SK-N-SH treated with all-trans-retinoic acid at 6 μM for 48 hours (cell line): ENCODE data around the gene ITGB3BP.

Experiments used
- ATAC-seq: fragments of 200-7000 bp; cut with Tn5 transposase; 3 replicates; pipeline ENCODE4 v1.9.1; 2020; ENCODE audit warnings: mild to moderate bottlenecking, moderate library complexity
- ARNTL ChIP-seq: fragments of 450-650 bp; formaldehyde crosslinking; IDR thresholded peaks from 2 replicates; pipeline ENCODE4 v1.5.0; 2020; ENCODE audit warnings: low read depth, mild to moderate bottlenecking, moderate library complexity, borderline replicate concordance
- BACH2 ChIP-seq: fragments of 250-450 bp; sonication (Bioruptor Pico); IDR thresholded peaks from 2 replicates; pipeline ENCODE4 v1.9.0; 2021; ENCODE audit warnings: mild to moderate bottlenecking, borderline replicate concordance
- CSDC2 ChIP-seq: fragments of 250-450 bp; sonication (Bioruptor Pico); IDR thresholded peaks from 2 replicates; pipeline ENCODE4 v1.5.0; 2020; ENCODE audit warnings: mild to moderate bottlenecking, moderate library complexity
- ESRRG ChIP-seq: fragments of 250-450 bp; sonication (Bioruptor Pico); IDR thresholded peaks from 2 replicates; pipeline ENCODE4 v1.6.1; 2021; ENCODE audit warnings: mild to moderate bottlenecking
- GLIS3 ChIP-seq: fragments of 250-450 bp; sonication (Bioruptor Pico); IDR thresholded peaks from 2 replicates; pipeline ENCODE4 v1.5.0; 2020; ENCODE audit warnings: mild to moderate bottlenecking, moderate library complexity
- ISL1 ChIP-seq: fragments of 250-450 bp; sonication (Bioruptor Pico); IDR thresholded peaks from 2 replicates; pipeline ENCODE4 v2.1.2; 2022; ENCODE audit warnings: mild to moderate bottlenecking, moderate library complexity
- OSR1 ChIP-seq: fragments of 250-450 bp; sonication (Bioruptor Pico); IDR thresholded peaks from 2 replicates; pipeline ENCODE4 v1.8.0; 2022; ENCODE audit warnings: moderate library complexity, mild to moderate bottlenecking, inconsistent platforms
- PPARA ChIP-seq: fragments of 250-450 bp; sonication (Bioruptor Pico); IDR thresholded peaks from 2 replicates; pipeline ENCODE4 v1.5.0; 2020; ENCODE audit warnings: mild to moderate bottlenecking, borderline replicate concordance
- SNAI2 ChIP-seq: fragments of 250-450 bp; sonication (Bioruptor Pico); IDR thresholded peaks from 2 replicates; pipeline ENCODE4 v1.5.0; 2020; ENCODE audit warnings: mild to moderate bottlenecking, moderate library complexity
- TCF4 ChIP-seq: fragments of 250-450 bp; sonication (Bioruptor Pico); IDR thresholded peaks from 2 replicates; pipeline ENCODE4 v1.8.0; 2021; ENCODE audit warnings: mild to moderate bottlenecking, moderate library complexity, borderline replicate concordance
- TOX ChIP-seq: fragments of 250-450 bp; sonication (Bioruptor Pico); IDR thresholded peaks from 2 replicates; pipeline ENCODE4 v1.8.0; 2021; ENCODE audit warnings: mild to moderate bottlenecking, moderate library complexity, borderline replicate concordance
- ZC3H10 ChIP-seq: fragments of 250-450 bp; sonication (Bioruptor Pico); IDR thresholded peaks from 2 replicates; pipeline ENCODE4 v1.5.1; 2021; ENCODE audit warnings: mild to moderate bottlenecking, moderate library complexity
- ZFP3 ChIP-seq: fragments of 250-450 bp; sonication (Bioruptor Pico); IDR thresholded peaks from 2 replicates; pipeline ENCODE4 v1.5.0; 2020; ENCODE audit warnings: mild to moderate bottlenecking, moderate library complexity
- ZFP30 ChIP-seq: fragments of 450-650 bp; formaldehyde crosslinking; IDR thresholded peaks from 2 replicates; pipeline ENCODE4 v1.5.0; 2022; ENCODE audit warnings: mild to moderate bottlenecking, moderate library complexity
- ZNF565 ChIP-seq: fragments of 450-650 bp; formaldehyde crosslinking; conservative IDR thresholded peaks from 2 replicates; pipeline ENCODE4 v1.5.0; 2020; ENCODE audit warnings: low read depth, mild to moderate bottlenecking, moderate library complexity
- ZNF70 ChIP-seq: fragments of 450-650 bp; formaldehyde crosslinking; IDR thresholded peaks from 2 replicates; pipeline ENCODE4 v1.5.0; 2020; ENCODE audit warnings: mild to moderate bottlenecking, moderate library complexity
- ZNF8 ChIP-seq: fragments of 450-650 bp; formaldehyde crosslinking; IDR thresholded peaks from 2 replicates; pipeline ENCODE4 v1.5.0; 2020; ENCODE audit warnings: mild to moderate bottlenecking, moderate library complexity
- TF ChIP-seq, protein P1 (sequence below): fragments of 250-450 bp; sonication (Bioruptor Pico); IDR thresholded peaks from 2 replicates; pipeline ENCODE4 v1.5.1; 2020; ENCODE audit warnings: low read depth, mild to moderate bottlenecking, moderate library complexity
- TF ChIP-seq, protein P2 (sequence below): fragments of 250-450 bp; sonication (Bioruptor Pico); IDR thresholded peaks from 2 replicates; pipeline ENCODE4 v1.5.1; 2021; ENCODE audit warnings: mild to moderate bottlenecking, moderate library complexity
- TF ChIP-seq, protein P3 (sequence below): fragments of 250-450 bp; sonication (Bioruptor Pico); IDR thresholded peaks from 2 replicates; pipeline ENCODE4 v1.5.0; 2020; ENCODE audit warnings: mild to moderate bottlenecking, moderate library complexity
- TF ChIP-seq, protein P4 (sequence below): fragments of 250-450 bp; sonication (Bioruptor Pico); IDR thresholded peaks from 2 replicates; pipeline ENCODE4 v1.8.0; 2021; ENCODE audit warnings: low read depth, mild to moderate bottlenecking, moderate library complexity, borderline replicate concordance

The ITGB3BP gene

GRCh38 chr1:63414691-63415365 is 108.2 kb downstream of the ITGB3BP start (continued):
- TF ChIP-seq, protein P1, sequence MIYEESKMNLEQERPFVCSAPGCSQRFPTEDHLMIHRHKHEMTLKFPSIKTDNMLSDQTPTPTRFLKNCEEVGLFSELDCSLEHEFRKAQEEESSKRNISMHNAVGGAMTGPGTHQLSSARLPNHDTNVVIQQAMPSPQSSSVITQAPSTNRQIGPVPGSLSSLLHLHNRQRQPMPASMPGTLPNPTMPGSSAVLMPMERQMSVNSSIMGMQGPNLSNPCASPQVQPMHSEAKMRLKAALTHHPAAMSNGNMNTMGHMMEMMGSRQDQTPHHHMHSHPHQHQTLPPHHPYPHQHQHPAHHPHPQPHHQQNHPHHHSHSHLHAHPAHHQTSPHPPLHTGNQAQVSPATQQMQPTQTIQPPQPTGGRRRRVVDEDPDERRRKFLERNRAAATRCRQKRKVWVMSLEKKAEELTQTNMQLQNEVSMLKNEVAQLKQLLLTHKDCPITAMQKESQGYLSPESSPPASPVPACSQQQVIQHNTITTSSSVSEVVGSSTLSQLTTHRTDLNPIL (CRISPR knock-in tag), result no peak

GRCh38 chr1:63413394-63413793 is 109.6 kb downstream of the ITGB3BP start:
- no peak for ATAC-seq
- TF ChIP-seq SNAI2 (CRISPR knock-in tag) (no peak), ARNTL (CRISPR knock-in tag) (no peak), ZNF565 (no peak), ZNF8 (CRISPR knock-in tag) (no peak), ZC3H10 (CRISPR knock-in tag) (no peak), ZFP3 (CRISPR knock-in tag) (no peak), ISL1 (no peak), TCF4 (CRISPR knock-in tag) (no peak), ESRRG (no peak), TOX (no peak), OSR1 (no peak), PPARA (no peak), ZNF70 (CRISPR knock-in tag) (no peak)
- TF ChIP-seq, protein P2, sequence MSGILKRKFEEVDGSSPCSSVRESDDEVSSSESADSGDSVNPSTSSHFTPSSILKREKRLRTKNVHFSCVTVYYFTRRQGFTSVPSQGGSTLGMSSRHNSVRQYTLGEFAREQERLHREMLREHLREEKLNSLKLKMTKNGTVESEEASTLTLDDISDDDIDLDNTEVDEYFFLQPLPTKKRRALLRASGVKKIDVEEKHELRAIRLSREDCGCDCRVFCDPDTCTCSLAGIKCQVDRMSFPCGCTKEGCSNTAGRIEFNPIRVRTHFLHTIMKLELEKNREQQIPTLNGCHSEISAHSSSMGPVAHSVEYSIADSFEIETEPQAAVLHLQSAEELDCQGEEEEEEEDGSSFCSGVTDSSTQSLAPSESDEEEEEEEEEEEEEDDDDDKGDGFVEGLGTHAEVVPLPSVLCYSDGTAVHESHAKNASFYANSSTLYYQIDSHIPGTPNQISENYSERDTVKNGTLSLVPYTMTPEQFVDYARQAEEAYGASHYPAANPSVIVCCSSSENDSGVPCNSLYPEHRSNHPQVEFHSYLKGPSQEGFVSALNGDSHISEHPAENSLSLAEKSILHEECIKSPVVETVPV (CRISPR knock-in tag), result no peak
- TF ChIP-seq, protein P1 (CRISPR knock-in tag), result no peak
- TF ChIP-seq, protein P3, sequence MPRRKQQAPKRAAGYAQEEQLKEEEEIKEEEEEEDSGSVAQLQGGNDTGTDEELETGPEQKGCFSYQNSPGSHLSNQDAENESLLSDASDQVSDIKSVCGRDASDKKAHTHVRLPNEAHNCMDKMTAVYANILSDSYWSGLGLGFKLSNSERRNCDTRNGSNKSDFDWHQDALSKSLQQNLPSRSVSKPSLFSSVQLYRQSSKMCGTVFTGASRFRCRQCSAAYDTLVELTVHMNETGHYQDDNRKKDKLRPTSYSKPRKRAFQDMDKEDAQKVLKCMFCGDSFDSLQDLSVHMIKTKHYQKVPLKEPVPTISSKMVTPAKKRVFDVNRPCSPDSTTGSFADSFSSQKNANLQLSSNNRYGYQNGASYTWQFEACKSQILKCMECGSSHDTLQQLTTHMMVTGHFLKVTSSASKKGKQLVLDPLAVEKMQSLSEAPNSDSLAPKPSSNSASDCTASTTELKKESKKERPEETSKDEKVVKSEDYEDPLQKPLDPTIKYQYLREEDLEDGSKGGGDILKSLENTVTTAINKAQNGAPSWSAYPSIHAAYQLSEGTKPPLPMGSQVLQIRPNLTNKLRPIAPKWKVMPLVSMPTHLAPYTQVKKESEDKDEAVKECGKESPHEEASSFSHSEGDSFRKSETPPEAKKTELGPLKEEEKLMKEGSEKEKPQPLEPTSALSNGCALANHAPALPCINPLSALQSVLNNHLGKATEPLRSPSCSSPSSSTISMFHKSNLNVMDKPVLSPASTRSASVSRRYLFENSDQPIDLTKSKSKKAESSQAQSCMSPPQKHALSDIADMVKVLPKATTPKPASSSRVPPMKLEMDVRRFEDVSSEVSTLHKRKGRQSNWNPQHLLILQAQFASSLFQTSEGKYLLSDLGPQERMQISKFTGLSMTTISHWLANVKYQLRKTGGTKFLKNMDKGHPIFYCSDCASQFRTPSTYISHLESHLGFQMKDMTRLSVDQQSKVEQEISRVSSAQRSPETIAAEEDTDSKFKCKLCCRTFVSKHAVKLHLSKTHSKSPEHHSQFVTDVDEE (CRISPR knock-in tag), result no peak
- TF ChIP-seq, all 23 proteins: peak for 0

DNA sequence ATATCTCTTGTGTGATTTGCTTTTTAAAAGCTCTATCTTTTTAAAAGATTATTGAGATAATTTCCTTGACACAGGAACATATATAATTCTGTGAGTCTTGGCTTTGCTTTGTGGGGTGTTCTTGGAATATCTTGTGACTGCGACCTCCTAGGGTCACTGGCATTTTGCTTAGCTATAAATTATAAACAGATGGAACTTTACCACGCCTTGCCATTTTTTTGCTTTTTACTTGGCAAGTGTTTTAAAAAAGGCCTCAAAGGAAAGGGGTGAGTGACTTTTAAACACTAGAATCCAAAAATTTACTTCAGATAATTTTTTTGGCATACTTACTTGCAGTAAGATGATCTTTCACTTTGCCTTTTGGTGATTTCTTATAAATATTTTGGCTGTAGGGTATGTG is 112.0 kb downstream of the ITGB3BP start:
- TF ChIP-seq ARNTL (CRISPR knock-in tag) (no peak), TCF4 (CRISPR knock-in tag) (no peak), ZC3H10 (CRISPR knock-in tag) (no peak), SNAI2 (CRISPR knock-in tag) (no peak), PPARA (no peak), TOX (no peak), ZFP30 (CRISPR knock-in tag) (no peak), GLIS3 (no peak), BACH2 (no peak), ZNF565 (no peak), CSDC2 (no peak)
- TF ChIP-seq, protein P3 (CRISPR knock-in tag), result no peak
- TF ChIP-seq, protein P4, sequence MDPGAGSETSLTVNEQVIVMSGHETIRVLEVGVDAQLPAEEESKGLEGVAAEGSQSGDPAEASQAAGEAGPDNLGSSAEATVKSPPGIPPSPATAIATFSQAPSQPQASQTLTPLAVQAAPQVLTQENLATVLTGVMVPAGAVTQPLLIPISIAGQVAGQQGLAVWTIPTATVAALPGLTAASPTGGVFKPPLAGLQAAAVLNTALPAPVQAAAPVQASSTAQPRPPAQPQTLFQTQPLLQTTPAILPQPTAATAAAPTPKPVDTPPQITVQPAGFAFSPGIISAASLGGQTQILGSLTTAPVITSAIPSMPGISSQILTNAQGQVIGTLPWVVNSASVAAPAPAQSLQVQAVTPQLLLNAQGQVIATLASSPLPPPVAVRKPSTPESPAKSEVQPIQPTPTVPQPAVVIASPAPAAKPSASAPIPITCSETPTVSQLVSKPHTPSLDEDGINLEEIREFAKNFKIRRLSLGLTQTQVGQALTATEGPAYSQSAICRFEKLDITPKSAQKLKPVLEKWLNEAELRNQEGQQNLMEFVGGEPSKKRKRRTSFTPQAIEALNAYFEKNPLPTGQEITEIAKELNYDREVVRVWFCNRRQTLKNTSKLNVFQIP (CRISPR knock-in tag), result no peak

More for the DNA sequence above, 112.0 kb downstream of the ITGB3BP start:
- no peak for ATAC-seq
